Activated effector memory CD4-positive, alpha-beta T cell treated with Interleukin-2 at 50 U/mL for 16 hours (primary cell): ENCODE results near the gene RALGAPB.
"Not testable (repeated sequence)": the region's sequence is repeated elsewhere in the genome, so short reads cannot be mapped to it uniquely, and the experiment has no call there.

Source experiments
- DNase-seq: peaks from one replicate; pipeline ENCODE4 v3.0.0-alpha.2; 2020

Gene RALGAPB

GRCh38 chr20:38499366-38499765 lies 26.7 kb downstream of the RALGAPB start:
- no peak for DNase-seq

GRCh38 chr20:38501858-38502436 lies 29.3 kb downstream of the RALGAPB start:
- no peak for DNase-seq

GRCh38 chr20:38504368-38505090 lies 31.9 kb downstream of the RALGAPB start:
- no peak for DNase-seq

GRCh38 chr20:38505091-38505455 lies 32.4 kb downstream of the RALGAPB start:
- no peak for DNase-seq

- DNase-seq = not testable (repeated sequence)
Observed at GRCh38 chr20:38511726-38512125, 39.1 kb downstream of the RALGAPB start.

- no peak for DNase-seq
Observed at GRCh38 chr20:38514185-38514584, 41.5 kb downstream of the RALGAPB start.

- DNase-seq = no peak
Observed at GRCh38 chr20:38514947-38515346, 42.3 kb downstream of the RALGAPB start.

GRCh38 chr20:38515631-38516030 lies 43.0 kb downstream of the RALGAPB start:
- no peak for DNase-seq

- DNase-seq = no peak
Observed at GRCh38 chr20:38519426-38519825, 46.8 kb downstream of the RALGAPB start.

GRCh38 chr20:38520261-38520660 lies 47.6 kb downstream of the RALGAPB start:
- DNase-seq = no peak

GRCh38 chr20:38523697-38524096 lies 51.1 kb downstream of the RALGAPB start:
- no peak for DNase-seq

GRCh38 chr20:38528167-38528566 lies 55.5 kb downstream of the RALGAPB start:
- DNase-seq = no peak

- no peak for DNase-seq
Observed at GRCh38 chr20:38531021-38531420, 58.4 kb downstream of the RALGAPB start.

GRCh38 chr20:38534756-38535155 lies 62.1 kb downstream of the RALGAPB start:
- no peak for DNase-seq

GRCh38 chr20:38536310-38536709 lies 63.7 kb downstream of the RALGAPB start:
- no peak for DNase-seq

- DNase-seq = no peak
Observed at GRCh38 chr20:38537176-38537575, 64.5 kb downstream of the RALGAPB start.

- DNase-seq = no peak
Observed at GRCh38 chr20:38538789-38539188, 66.1 kb downstream of the RALGAPB start.

GRCh38 chr20:38543014-38543906 lies 70.6 kb downstream of the RALGAPB start:
- DNase-seq = no peak

- DNase-seq = no peak
Observed at GRCh38 chr20:38545771-38546170, 73.1 kb downstream of the RALGAPB start.

- no peak for DNase-seq
Observed at GRCh38 chr20:38547288-38548085, 74.8 kb downstream of the RALGAPB start.

GRCh38 chr20:38548356-38549083 lies 75.9 kb downstream of the RALGAPB start:
- DNase-seq = no peak

- DNase-seq = no peak
Observed at GRCh38 chr20:38550274-38550673, 77.6 kb downstream of the RALGAPB start.
